ENCODE data around the gene LKAAEAR1.

DNA sequence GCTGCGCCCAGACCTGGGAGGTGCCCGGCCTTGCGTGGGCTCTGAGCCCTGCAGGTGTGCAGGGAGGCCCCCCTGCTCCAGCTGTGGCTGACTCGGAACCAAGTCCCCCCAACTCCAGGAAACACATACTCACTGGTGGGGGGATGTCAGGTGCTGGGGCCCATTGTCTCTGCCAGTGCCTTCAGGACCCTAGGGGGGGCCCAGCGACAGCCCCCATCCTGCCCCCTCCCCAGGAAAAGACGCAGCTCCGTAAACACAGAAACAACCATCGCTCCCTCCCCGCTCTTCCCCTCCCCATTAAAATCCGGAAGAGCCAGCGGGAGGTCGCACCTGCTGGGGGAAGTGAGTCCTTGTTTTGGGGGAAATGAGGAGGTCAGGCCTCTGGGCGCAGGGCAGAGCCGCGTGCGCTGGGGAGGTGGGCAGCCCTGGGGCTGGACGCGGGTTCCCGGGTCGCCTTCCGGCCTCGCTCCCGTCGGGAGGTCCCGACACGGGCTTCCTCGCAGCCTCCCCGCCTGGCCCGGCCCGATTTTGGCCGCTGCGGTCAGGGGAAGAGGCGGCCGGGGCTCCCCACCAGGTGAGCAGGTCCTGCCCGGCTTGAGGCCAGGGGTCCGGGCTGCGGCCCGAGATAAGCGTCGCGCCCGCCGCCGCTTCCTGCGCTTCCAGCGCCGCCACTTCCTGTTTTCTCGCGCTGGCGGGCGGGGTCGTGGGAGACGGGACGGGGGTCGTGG is 42.0 kb downstream of the LKAAEAR1 start:
- TF ChIP-seq, protein P1, sequence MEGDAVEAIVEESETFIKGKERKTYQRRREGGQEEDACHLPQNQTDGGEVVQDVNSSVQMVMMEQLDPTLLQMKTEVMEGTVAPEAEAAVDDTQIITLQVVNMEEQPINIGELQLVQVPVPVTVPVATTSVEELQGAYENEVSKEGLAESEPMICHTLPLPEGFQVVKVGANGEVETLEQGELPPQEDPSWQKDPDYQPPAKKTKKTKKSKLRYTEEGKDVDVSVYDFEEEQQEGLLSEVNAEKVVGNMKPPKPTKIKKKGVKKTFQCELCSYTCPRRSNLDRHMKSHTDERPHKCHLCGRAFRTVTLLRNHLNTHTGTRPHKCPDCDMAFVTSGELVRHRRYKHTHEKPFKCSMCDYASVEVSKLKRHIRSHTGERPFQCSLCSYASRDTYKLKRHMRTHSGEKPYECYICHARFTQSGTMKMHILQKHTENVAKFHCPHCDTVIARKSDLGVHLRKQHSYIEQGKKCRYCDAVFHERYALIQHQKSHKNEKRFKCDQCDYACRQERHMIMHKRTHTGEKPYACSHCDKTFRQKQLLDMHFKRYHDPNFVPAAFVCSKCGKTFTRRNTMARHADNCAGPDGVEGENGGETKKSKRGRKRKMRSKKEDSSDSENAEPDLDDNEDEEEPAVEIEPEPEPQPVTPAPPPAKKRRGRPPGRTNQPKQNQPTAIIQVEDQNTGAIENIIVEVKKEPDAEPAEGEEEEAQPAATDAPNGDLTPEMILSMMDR (IDR thresholded peaks at IDR 0.05; ENCODE audit: poor library complexity), result no peak
- peak; percentile 92 for TF ChIP-seq EZH2 (IDR thresholded peaks at IDR 0.05; ENCODE audit: borderline replicate concordance)
- peak; percentile 89 for TF ChIP-seq EZH2phosphoT487 (IDR thresholded peaks at IDR 0.05; ENCODE audit: low read depth, severe bottlenecking, unreplicated experiment)

Data from hepatocyte (in vitro differentiated cells).